NCI-H446 treated with DMSO at 0.1 percent for 48 hours (cell line): ENCODE measurements around the gene LPXN.
A peak's percentile ranks its signal among the peaks of the same experiment; 100 is the strongest.

Experiments used
- DNase-seq: peaks from one replicate; lab custom pipeline; 2025; lab: John Stamatoyannopoulos, UW

The LPXN gene

DNA sequence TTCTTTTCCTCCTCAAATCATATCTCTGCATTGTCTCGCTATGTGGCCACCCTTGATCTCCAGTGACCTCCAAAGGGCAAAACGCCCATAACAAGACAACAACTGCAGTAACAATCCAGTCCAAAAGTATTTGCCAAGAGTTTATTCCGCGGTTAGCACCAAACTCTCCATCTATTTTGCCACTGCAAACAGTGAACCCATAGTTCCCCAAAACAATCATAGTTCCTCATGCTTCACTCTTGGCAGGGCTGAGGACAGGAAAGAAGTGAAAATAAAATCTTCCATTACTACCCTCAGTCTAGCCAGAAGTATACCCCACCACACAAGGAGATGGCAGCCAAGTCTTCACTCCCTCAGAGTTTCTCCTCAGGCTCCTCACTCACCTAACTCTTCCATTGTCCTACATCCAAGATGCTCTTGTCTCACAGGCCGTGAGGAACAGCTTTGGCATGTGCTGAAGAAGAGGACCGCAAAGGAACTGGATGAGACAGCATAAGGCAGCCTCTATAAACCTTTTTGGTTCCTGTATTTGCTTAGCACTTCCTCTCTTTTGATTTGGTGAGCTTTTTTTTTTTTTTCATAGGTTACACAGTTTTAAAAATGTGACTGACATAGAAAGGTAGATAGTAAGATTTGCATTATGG lies at the start of gene LPXN:
LPXN (minus strand) TSS at position 480 of the 644 bp plus-strand sequence; CDS start at position 396, 84 bp downstream.
- DNase-seq: no peak

DNA sequence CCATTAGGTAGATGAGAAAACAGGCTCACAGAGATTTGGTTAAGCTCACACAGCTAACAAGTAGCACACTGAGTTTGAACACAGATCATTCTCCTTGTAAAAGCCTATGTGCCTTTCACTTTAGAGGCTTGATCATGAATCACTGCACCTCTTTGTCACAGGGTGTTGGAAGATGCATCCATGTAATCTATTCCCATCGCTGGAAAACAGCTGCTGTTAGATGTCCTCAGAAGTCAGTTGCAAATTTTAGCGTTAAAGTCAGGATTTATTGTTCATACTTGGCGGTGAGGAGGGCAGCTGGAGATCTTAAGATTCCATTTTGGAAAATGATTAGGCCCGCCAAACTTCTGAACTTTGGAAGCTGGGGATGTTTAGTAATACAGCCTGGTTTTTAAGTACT lies 49.4 kb upstream of the LPXN start:
- DNase-seq: no peak

DNA sequence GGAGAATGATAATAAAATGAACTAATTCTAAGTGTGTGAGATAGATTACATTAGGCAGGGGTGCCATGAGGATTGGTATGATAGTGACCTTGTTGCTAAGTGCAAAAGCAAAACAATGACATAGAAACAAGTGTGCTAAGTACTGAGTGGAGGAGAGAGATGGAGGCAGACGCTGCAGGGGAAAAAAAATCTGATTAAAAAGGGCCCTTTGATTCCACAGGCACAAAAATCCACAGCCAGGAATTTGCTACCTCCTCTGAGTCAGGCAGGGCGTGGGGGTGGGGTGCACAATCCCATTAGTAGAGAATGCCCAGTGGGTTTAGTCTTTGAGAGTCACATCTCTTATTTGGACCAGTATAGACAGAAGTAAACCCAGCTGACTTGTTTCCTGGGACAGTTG lies 46.7 kb upstream of the LPXN start, which contains the start of gene CNTF:
CNTF (plus strand) TSS at position 322 of the 400 bp plus-strand sequence. CDS start 88 bp downstream, outside the sequence.
- DNase-seq: no peak

DNA sequence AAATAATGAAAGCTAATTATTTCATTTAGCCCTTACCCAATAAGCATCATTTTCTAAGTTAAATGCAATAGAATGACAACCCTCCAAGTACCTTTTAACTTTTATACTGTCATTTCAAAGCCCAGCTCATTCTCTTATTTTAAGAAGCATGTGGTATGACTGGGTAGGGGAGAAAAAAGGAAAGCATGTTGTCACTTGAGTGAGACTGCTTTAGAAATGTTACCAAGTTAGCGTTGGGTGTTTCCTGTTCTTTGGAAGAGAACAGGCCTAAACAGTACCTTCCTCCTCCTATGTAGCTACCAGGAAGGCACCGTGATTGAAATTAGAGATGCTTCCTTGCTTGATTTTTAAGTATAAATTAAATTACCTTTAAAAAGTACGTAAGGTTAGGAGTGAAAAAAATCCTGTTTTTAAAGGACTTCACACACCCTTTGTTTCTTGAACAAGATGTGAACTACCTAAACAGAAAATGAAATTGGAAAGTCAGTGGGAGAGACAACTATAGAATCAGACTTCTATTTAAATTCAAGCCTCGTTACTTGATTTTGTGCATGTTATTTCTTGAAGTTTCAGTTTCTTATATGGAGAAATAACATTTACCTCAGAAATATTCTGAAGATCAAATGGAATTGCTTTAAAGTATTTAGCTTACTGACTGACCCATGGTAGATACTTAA lies 46.1 kb upstream of the LPXN start:
- DNase-seq: no peak

DNA sequence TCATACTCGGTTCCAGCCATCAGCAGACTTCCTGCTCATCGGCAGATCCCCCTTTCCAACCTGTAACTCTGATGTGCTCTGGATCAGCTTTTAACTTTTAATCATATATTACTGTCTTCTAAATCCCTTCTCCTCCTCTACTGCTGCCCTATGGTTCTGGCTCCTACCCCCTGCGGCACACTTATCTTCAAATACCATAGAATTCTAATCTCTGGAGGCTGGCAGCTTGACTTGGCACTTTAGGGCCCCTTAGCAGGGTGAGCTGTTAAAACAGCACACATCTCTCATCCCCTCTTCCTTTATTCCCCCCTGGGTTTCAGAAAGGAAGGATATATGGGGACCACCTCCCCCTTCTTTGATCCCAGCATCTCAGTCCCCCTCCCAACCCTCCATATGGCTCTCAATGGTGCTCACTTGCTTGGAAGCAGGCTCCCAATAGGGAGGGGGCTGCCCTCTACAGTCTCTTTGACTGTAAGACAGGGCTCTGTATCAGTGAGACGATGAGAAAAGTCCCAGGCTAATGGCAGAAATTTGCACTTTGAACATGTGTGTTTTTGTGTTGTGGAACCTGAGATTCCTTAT lies 42.4 kb upstream of the LPXN start:
- no peak for DNase-seq

DNA sequence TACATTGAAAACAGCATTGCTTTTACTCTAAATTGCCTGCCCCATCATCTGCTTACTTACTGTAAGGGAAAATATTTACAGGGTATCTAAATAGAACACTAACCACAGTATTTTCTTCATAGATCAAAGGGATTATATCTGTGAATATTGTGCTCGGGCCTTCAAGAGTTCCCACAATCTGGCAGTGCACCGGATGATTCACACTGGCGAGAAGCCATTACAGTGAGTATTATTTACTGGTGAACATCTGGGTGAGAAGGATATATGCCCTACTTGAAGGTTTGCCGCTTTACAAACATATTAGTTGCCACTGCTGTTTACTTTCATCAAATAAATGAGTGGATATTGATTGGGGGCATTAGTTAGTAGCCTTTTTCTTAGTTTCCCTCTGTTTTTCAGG lies 40.9 kb upstream of the LPXN start:
- DNase-seq: peak; percentile 24

DNA sequence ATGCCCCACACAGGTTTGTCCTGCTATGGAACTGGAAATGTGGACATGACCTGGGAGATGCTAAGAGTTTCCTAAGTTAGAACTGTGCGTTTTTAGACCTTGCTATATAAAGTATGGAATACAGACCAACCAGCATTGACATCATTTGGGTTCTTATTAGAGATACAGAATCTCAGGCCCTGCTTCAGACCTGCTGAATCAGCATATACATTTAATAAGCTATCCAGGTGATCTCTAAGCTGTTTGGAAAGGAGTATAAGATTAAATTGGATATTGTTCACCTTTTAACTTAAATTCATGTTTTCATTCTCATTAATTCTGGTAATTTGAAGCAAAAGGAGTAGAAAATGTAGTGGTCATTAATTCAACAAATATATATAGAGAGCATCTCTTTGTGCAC lies 39.9 kb upstream of the LPXN start:
- no peak for DNase-seq

DNA sequence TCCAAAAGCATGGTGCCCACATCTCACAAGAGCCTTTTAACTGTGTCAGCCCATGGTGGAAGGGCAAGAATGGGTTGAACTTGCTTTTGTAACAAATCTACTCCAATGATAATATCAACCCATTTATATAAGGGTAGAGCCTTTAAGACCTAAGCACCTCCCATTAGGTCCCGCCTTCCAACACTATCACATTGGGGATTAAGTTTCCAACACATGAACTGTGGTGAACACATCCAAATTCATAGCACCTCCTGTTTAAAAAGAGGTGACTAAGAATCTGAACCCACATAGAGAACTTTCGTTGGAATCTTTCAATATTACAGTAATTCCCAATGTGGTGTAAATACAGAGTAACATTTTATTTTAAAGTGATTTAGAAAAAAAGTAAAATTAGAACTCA lies 37.6 kb upstream of the LPXN start:
- DNase-seq: no peak

DNA sequence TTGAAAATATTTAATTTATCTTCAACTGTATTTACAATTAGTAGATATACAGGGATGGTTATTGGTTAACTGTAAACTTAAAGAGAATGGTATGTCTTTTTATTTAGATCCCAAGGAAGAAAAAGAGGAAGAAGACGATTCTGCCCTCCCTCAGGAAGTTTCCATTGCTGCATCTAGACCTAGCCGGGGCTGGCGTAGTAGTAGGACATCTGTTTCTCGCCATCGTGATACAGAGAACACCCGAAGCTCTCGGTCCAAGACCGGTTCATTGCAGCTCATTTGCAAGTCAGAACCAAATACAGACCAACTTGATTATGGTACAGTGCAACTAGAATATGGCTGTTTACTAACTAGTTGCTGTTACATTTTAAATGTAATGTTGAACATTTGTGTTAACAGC lies 34.1 kb upstream of the LPXN start:
- no peak for DNase-seq

DNA sequence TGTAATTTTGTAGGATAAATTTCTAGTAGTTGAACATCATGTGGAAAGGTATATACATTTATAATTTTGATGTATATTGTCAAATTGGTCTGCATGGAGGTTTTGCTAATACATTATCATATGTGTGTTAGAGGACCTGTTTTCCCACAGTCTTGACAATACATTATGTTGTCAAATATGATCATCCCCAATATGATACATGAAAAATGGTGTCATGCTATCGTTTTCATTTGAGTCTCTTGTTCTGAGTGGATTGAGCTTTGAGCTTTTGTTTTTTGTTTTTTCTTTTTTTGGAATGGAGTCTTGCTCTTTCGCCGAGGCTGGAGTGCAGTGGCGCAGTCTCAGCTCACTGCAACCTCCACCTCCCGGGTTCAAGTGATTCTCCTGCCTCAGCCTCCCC lies 32.7 kb upstream of the LPXN start:
- no peak for DNase-seq

DNA sequence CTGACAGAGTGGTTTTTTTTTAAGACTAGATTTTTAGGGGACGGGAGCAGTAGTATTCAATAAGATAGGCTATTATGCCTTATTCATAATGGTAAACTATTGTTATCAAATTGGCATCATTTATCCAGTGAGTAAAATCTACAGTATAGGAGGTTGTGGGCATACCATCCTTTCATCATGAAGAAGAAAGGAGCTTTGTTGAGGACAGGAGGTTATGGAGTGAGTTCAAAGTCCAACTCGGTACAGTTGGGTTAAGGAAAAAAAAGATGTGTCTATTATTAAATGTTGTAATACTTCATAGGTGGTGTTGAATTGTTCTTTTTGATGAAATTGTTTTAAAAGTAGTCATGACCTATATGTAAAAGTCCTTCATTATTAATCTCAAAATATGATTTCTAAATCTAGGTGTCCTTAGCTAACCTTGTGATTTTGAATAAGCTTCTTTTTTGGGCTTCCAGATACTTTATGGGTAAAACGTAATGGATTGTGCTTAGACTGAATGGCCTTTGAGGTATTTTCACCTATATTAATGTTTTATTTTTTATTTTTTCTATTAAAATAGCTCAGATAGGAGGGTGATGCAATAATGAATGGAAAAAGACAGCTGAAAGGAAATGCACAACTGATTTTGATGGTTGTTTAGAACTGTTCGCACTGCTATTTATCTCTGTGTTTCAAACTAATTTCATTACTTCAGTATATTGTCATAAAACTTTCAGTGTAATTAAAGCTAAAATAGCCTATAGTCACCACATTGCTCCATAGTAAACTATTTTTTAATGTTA lies 31.5 kb upstream of the LPXN start:
- DNase-seq: no peak

DNA sequence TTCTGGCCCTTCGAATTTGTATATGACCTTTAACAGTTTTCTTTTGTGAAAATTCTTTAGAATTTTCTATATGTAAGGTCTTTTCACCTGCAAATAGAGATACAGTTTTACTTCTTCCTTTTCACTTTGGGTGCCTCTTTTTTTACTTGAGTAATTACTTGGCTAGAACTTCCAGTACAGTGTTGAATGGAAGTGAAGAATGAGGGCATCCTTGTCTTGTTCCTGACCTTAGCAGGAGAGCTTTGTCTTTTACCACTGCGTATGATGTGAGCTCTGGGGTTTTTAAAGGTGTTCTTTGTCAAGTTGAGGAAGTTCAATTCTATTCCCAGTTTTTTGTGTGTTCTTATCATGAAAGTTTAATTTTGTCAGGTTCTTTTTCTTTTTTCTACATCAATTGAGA lies 24.9 kb upstream of the LPXN start:
- DNase-seq: no peak

DNA sequence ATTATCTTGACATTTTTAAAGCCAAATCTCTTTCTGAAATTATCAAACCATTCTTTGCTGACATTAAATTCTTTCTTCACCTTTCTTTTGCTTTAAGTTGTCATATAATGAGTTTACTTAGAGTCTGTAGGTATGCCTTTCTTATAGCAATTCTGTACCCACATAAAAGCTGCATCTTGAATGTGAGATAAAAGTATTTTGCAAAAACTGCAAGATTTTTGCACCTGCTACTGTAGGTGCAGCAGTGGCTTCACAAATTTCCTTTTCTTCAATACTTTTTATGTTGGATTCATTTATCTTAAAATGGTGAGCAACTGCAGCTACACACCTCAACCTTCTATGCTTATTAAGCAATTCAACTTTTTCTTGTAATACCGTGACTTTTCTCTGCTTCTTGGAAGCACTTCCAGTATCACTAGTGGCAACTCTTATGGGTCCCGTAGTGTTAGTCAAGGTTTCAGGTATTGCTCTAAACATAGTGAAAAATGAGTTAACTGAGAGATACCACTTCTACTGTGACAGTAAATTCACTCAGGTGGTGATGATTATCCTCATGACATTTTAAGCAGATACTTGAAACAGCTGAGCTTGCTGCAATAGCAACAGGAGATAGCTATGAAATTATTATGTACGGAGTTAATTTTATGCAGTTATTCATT lies 22.0 kb upstream of the LPXN start:
- no peak for DNase-seq

DNA sequence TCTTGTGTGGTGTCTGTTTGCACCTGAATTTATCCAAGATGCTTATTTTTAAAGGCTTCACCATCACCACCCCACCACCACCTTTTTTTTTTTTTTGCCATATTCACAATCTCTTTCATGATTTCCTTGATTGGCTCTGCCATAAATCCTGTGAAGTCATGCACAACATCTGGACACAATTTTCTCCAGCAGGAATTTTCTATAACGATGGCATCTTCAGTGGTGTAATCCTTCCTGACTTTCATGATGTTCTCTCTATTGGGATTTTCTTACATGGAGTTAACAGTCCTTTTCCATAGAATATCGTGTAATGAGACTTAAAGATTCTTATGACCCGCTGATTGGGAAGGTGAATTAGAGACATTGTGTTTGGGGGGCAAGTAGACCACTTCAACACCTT lies 21.0 kb upstream of the LPXN start:
- no peak for DNase-seq

DNA sequence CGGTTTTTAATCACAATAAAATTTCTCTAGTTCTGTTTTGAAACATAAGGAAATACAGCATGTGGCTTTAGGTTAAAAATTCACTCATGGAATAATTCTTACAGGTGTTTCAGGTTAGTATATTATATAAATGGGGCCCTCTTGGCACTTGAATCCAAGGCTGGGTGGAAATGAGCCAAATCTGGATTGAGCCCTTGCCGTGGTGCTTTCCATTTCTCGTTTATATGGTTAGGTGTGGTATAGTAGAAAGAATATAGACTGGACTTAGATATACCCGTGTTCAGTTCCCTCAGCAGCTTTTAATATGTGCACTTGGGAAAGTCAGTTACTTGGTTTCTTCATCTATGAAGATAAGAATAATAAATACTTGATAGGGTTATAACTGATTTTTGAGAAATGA lies 19.2 kb upstream of the LPXN start:
- DNase-seq: no peak

DNA sequence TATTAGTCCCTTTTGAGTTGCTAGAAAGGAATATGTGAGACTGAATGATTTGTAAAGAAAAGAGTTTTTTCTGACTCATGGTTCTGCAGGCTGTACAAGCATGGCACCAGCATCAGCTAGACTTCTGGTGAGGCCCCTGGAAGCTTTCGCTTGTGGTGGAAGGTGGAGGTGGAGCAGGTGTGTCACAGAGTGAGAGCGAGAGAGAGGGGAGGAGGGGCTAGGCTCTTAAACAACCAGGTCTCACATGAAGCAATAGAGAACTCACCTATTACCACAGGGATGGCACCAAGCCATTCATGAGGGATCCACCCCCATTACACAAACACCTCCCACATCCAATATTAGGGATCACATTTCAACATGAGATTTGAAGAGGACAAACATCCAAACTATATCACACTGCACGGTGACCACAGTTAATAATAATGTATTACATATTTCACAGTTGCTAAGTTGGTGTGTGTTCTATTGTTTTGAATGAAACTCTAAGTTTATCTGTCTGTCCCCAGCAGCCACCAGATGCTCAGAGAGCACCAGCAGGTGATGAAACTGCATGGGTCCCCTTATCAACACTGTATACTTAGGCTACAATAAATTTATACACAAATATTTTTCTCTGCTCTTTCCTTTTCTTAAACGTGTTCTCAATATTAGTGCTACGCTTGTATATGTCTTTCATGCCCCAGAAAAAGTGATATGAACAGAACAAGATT lies 17.3 kb upstream of the LPXN start:
- no peak for DNase-seq

DNA sequence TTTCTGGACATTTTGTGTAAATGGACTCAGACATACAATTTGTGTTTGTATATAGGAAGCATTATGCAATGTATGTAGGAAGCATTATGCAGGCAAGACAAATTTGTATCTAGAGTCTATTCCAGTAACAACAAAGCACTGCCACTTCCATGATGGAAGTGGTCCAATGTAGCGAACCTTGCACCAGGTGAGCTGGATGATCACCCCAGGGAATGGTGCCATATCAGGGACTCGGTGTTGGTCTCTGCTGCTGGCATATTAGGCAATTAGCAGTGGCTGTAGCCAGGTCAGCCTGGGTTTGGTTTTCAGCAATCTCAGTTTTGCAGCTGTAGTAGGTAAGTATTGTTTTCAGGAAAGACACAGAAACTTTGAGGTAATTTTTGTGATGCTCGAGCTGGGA lies 16.0 kb upstream of the LPXN start:
- no peak for DNase-seq

DNA sequence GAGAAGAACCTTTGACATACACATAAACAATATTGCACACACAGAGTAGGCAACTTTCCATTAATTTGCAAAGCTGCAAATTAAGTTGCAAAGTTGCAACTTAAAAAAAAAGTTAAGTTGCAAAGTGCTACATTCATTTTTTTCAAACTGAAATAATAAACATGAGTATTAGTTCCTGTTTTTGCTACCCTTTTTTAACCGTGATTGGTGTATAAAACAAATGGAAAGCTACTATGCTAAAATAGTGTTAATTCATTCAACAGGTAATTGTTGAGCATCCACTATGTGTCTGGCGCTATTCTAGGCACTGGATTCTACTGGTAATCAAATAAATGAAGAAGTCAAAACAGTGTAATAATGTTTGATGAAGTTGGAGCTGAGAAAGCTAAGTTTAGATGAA lies 11.3 kb upstream of the LPXN start:
- no peak for DNase-seq

DNA sequence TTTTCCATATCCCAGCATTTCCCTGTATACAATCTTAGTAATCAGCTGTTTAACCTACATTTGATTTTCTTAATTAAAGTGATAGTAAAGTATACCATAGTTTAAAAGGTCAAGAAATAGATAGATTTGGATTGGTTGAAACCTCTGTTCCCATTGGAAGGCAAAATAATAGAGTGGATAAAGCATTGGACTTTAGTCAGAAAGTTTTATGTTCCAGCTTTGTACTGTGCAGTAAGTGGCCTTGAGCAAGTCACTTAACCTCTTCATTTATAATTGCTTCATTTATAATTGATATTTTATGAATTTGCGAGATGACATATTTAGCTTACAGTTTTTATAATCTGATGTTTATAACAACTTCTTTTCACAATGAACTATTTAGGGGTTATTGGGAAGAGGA lies 6.8 kb upstream of the LPXN start:
- no peak for DNase-seq

DNA sequence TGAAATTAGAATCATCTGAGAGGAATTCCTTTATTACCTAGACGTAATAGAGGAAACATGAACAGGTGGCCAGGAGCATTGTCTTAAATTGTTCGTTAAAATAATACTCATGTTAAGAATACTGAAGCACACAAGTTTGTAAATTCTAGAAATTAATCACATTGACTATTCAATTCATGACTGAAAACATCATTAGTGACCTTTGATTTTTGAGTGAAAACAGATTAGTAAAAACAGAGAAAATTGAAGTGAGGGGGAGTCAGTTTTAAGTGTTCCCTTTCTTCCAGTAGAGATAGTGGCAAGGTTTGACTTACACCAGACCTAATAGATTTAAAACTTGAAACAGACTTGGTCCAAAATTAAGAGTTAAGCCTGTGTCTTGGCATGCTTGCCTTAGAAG lies 4.7 kb upstream of the LPXN start:
- no peak for DNase-seq
